GM12878 (cell line): ENCODE results near the gene RPS16. TPM values are rescaled to one million over a fixed set of nuclear protein-coding genes. Genes with fewer than 3 reads are reported as not detected.

Experiments used
- ASH2L ChIP-seq: fragments of 300-600, 200-600 bp; sonication (generic); IDR thresholded peaks from 2 replicates; pipeline ENCODE4 v1.6.1; 2017; ENCODE audit warnings: low read depth, mild to moderate bottlenecking, borderline replicate concordance
- BCLAF1 ChIP-seq: fragments of 450-650 bp; IDR thresholded peaks from 2 replicates; pipeline ENCODE4 v1.6.1; 2017; ENCODE audit warnings: antibody characterized with exemption, mild to moderate bottlenecking, moderate library complexity
- EP300 ChIP-seq, 2 experiments: fragments of 150-350 bp in 1 of 2; IDR thresholded peaks; 2 replicates each; pipeline ENCODE4 v1.6.1; 2011 to 2012; ENCODE audit warnings: low read depth in 2 of 2, low read length in 2 of 2, borderline replicate concordance in 1 of 2, improper control_type of control experiment in 1 of 2, inconsistent platforms in 1 of 2; ENCODE audit not compliant: control insufficient read depth in 1 of 2
- ESRRA ChIP-seq: IDR thresholded peaks from 2 replicates; pipeline ENCODE4 v1.6.1; 2012; ENCODE audit warnings: mild to moderate bottlenecking, low read length, improper control_type of control experiment
- FOS ChIP-seq: IDR thresholded peaks from 3 replicates; pipeline ENCODE4 v1.6.1; 2011; ENCODE audit warnings: borderline replicate concordance; ENCODE audit not compliant: insufficient read length; ENCODE audit errors: extremely low read depth
- HSF1 ChIP-seq: fragments of 150-350 bp; IDR thresholded peaks from 2 replicates; pipeline ENCODE4 v1.6.1; 2014; ENCODE audit warnings: mild to moderate bottlenecking, low read depth, low read length
- IKZF2 ChIP-seq, 2 experiments: fragments of 450-650 bp; IDR thresholded peaks; 2 replicates each; pipeline ENCODE4 v1.6.1; 2017; ENCODE audit warnings: mild to moderate bottlenecking in 2 of 2, moderate library complexity in 2 of 2
- JUNB ChIP-seq: IDR thresholded peaks from 2 replicates; pipeline ENCODE4 v1.6.1; 2016; ENCODE audit warnings: antibody characterized with exemption, mild to moderate bottlenecking
- KLF5 ChIP-seq: fragments of 450-650 bp; IDR thresholded peaks from 2 replicates; pipeline ENCODE4 v1.6.1; 2014; ENCODE audit warnings: mild to moderate bottlenecking; ENCODE audit not compliant: partially characterized antibody
- MTA3 ChIP-seq: IDR thresholded peaks from 2 replicates; pipeline ENCODE4 v1.6.1; 2012; ENCODE audit warnings: low read length, inconsistent platforms, borderline replicate concordance
- MYC ChIP-seq: IDR thresholded peaks from 2 replicates; pipeline ENCODE4 v1.6.1; 2011; ENCODE audit warnings: mild to moderate bottlenecking, low read length, moderate library complexity, inconsistent platforms; ENCODE audit not compliant: insufficient read depth, insufficient replicate concordance, insufficient read length, severe bottlenecking
- NR2C2 ChIP-seq: IDR thresholded peaks from 2 replicates; pipeline ENCODE4 v1.6.1; 2011; ENCODE audit warnings: borderline replicate concordance, low read depth; ENCODE audit not compliant: control insufficient read depth, insufficient read length
- PAX8 ChIP-seq: fragments of 450-650 bp; IDR thresholded peaks from 2 replicates; pipeline ENCODE4 v1.6.1; 2017; ENCODE audit warnings: mild to moderate bottlenecking, moderate library complexity
- POU2F2 ChIP-seq: IDR thresholded peaks from 3 replicates; pipeline ENCODE4 v1.6.1; 2011; ENCODE audit warnings: low read depth, mild to moderate bottlenecking, low read length, borderline replicate concordance
- PRDM15 ChIP-seq: fragments of 450-650 bp; formaldehyde crosslinking; IDR thresholded peaks from 2 replicates; pipeline ENCODE4 v1.4.0; 2020; ENCODE audit warnings: mild to moderate bottlenecking, moderate library complexity
- RAD51 ChIP-seq: fragments of 450-650 bp; IDR thresholded peaks from 2 replicates; pipeline ENCODE4 v1.6.1; 2016; ENCODE audit warnings: moderate library complexity, mild to moderate bottlenecking, inconsistent platforms
- SIX5 ChIP-seq: IDR thresholded peaks from 2 replicates; pipeline ENCODE4 v1.6.1; 2011; ENCODE audit warnings: mild to moderate bottlenecking, low read depth, low read length, moderate library complexity; ENCODE audit not compliant: severe bottlenecking
- SUZ12 ChIP-seq: fragments of 200-600 bp; sonication (generic); IDR thresholded peaks from one replicate; pipeline ENCODE4 v1.6.1; 2018; ENCODE audit warnings: antibody characterized with exemption, mild to moderate bottlenecking; ENCODE audit not compliant: unreplicated experiment
- USF2 ChIP-seq: IDR thresholded peaks from 2 replicates; pipeline ENCODE4 v1.6.1; 2011; ENCODE audit warnings: low read depth, low read length, improper control_type of control experiment, borderline replicate concordance
- ZNF622 ChIP-seq: fragments of 450-650 bp; IDR thresholded peaks from 2 replicates; pipeline ENCODE4 v1.6.1; 2017; ENCODE audit warnings: mild to moderate bottlenecking, inconsistent platforms
- polyA plus RNA-seq, 11 experiments: library from polyadenylated mRNA; depleted of rRNA in 4 of 11; unstranded in 6 of 11; stranded (reverse) in 5 of 11; fragments of >200 nt; fragmentation: Nextera tagmentation in 4 of 11; fragmentation: Illumina TruSeq in 1 of 11; extraction: Ambion mirVana in 4 of 11; extraction: Trizol in 1 of 11; gene quantifications; 1 replicate in 1 of 11; 2 replicates in 10 of 11; pipeline versions ENCODE4 v1.2.1 to v1.2.3, GENCODE V29; 2011 to 2016; ENCODE audit warnings: inconsistent platforms in 2 of 11, missing spikeins in 2 of 11, low read depth in 1 of 11
- total RNA-seq, 4 experiments: library from RNA; depleted of rRNA in 3 of 4; stranded (reverse); fragments of >200 nt in 3 of 4; fragmentation: Illumina TruSeq in 1 of 4; extraction: Trizol in 1 of 4; gene quantifications; 2 replicates each; pipeline versions ENCODE4 v1.2.1 to v1.2.3, GENCODE V29; 2013 to 2021

Gene RPS16
- total and polyA plus RNA-seq, 10 of the 15 experiments (the other 5 are each of a cell fraction or from before 2014, with no cell fraction given), result 148 to 4,810 (median 2,343) TPM

GRCh38 chr19:39412100-39412866 lies 23.5 kb downstream of the RPS16 start, which contains the start of gene PLEKHG2 (continued):
- TF ChIP-seq HSF1 (0 out of 2 replicates have a peak, but pooled peaks have one; percentile 47), USF2 (peak; percentile 75), EP300 (IDR thresholded peaks at IDR 0.05; ENCODE audit: borderline replicate concordance in 1 of 2, control insufficient read depth in 1 of 2, low read depth in 2 of 2, low read length in 2 of 2) (peak; percentile 26 to 31; a peak in 2 of 4 replicates), MYC (no peak), SIX5 (peak; percentile 6), IKZF2 (IDR thresholded peaks at IDR 0.05) (peak; percentile 80 to 83), POU2F2 (peak; percentile 99), KLF5 (peak; percentile 57), RAD51 (peak; percentile 97), PRDM15 (CRISPR knock-in tag) (no peak), ZNF622 (no peak), ASH2L (peak; percentile 89; the same call in 1 of the 2 replicates), BCLAF1 (no peak), FOS (no peak), SUZ12 (no peak), NR2C2 (no peak), PAX8 (no peak), MTA3 (no peak), ESRRA (peak; percentile 38; the same call in 1 of the 2 replicates), JUNB (peak; percentile 68; the same call in 1 of the 2 replicates)
